CD4-positive, alpha-beta memory T cell (primary cell): ENCODE measurements around the gene RCL1. TPM values are rescaled to one million over a fixed set of nuclear protein-coding genes. Genes with fewer than 3 reads are reported as not detected.
A peak's percentile ranks its signal among the peaks of the same experiment; 100 is the strongest.

Source experiments
- CTCF ChIA-PET: fragments of 350-600 bp; sonication (Branson Sonifier 250); formaldehyde crosslinking; loops from one replicate; lab custom pipeline; 2021; ENCODE audit warnings: inconsistent platforms; ENCODE audit not compliant: partially characterized antibody; lab: Charles Lee
- POLR2A ChIA-PET: fragments of 350-600 bp; sonication (Branson Sonifier 250); formaldehyde crosslinking; loops from one replicate; lab custom pipeline; 2021; ENCODE audit not compliant: partially characterized antibody; lab: Charles Lee
- DNase-seq, 5 donors: peaks; one replicate each; pipeline versions ENCODE4 v3.0.0 to v3.0.0-alpha.2; 2020 to 2022; ENCODE audit warnings: mixed read lengths in 1 of 5
- H3K27ac ChIP-seq: one replicate; pipeline ENCODE4 v1.7.0; 2013; ENCODE audit warnings: low read depth, low read length
- H3K27me3 ChIP-seq: 2 replicates; pipeline ENCODE4 v1.7.0; 2013; ENCODE audit warnings: mild to moderate bottlenecking, low read length, moderate library complexity; ENCODE audit not compliant: insufficient read depth
- H3K36me3 ChIP-seq: 2 replicates; pipeline ENCODE4 v1.7.0; 2013; ENCODE audit warnings: mild to moderate bottlenecking, low read length, moderate library complexity; ENCODE audit not compliant: insufficient read depth
- H3K4me1 ChIP-seq: 2 replicates; pipeline ENCODE4 v1.7.0; 2013; ENCODE audit warnings: mild to moderate bottlenecking, low read length, moderate library complexity; ENCODE audit not compliant: insufficient read depth
- H3K4me3 ChIP-seq, 2 donors: one replicate each; pipeline ENCODE4 v1.7.0; 2013; ENCODE audit warnings: low read length in 2 of 2, mild to moderate bottlenecking in 1 of 2
- H3K9me3 ChIP-seq, 2 donors: one replicate each; pipeline ENCODE4 v1.7.0; 2013; ENCODE audit warnings: low read length in 2 of 2, control low read depth in 1 of 2; ENCODE audit not compliant: control insufficient read depth in 1 of 2
- H3K27ac Mint-ChIP-seq, 7 donors: one replicate each; pipeline ENCODE4 v1.8.0; 2020 to 2021; ENCODE audit warnings: mixed read lengths in 7 of 7, mild to moderate bottlenecking in 6 of 7, inconsistent platforms in 3 of 7, moderate library complexity in 3 of 7
- H3K27me3 Mint-ChIP-seq, 2 donors: one replicate each; pipeline ENCODE4 v1.8.0; 2020 to 2021; ENCODE audit warnings: mixed read lengths in 2 of 2
- H3K36me3 Mint-ChIP-seq, 2 donors: one replicate each; pipeline ENCODE4 v1.8.0; 2020 to 2021; ENCODE audit warnings: mixed read lengths in 2 of 2, inconsistent platforms in 1 of 2, mild to moderate bottlenecking in 1 of 2
- H3K4me1 Mint-ChIP-seq, 4 donors: one replicate each; pipeline ENCODE4 v1.8.0; 2020 to 2021; ENCODE audit warnings: mixed read lengths in 4 of 4, mild to moderate bottlenecking in 1 of 4
- H3K4me3 Mint-ChIP-seq, 8 donors: one replicate each; pipeline ENCODE4 v1.8.0; 2020 to 2021; ENCODE audit warnings: mixed read lengths in 8 of 8, mild to moderate bottlenecking in 7 of 8, moderate library complexity in 6 of 8, inconsistent platforms in 3 of 8
- H3K9me3 Mint-ChIP-seq, 8 donors: one replicate each; pipeline ENCODE4 v1.8.0; 2020 to 2021; ENCODE audit warnings: mixed read lengths in 8 of 8, mild to moderate bottlenecking in 5 of 8, inconsistent platforms in 3 of 8, moderate library complexity in 1 of 8
- intact Hi-C: fragments of 100-400 bp; cut with micrococcal nuclease; formaldehyde crosslinking; loops from one replicate; pipeline ENCODE4 v1.15.1; 2023
- microRNA-seq: library from miRNA; unstranded; fragments of <30 nt; microRNA quantifications from one replicate; pipeline ENCODE4 v1.2.0, GENCODE V29; 2021; ENCODE audit warnings: borderline replicate concordance, borderline number of aligned reads, borderline microRNAs expressed, mixed read lengths
- polyA plus RNA-seq, 2 donors: library from polyadenylated mRNA; unstranded; fragments of 300-500 nt; fragmentation: Illumina TruSeq; gene quantifications; one replicate each; pipeline ENCODE4 v1.2.3, GENCODE V29; 2021
- total RNA-seq, 2 experiments: library from RNA; stranded (reverse); gene quantifications; one replicate each; pipeline ENCODE4 v1.2.3, GENCODE V29; 2021

Gene RCL1
- total and polyA plus RNA-seq, 4 experiments from 2014 or later: 15.2 to 21.1 (median 16.7) TPM

GRCh38 chr9:4902135-4902475 lies 109.4 kb downstream of the RCL1 start:
- peaks cover 0 to 32% (median 28%) of the 10 kb centered on the region in 8 donors for H3K9me3 Mint-ChIP-seq
- DNase-seq: no peak
- CTCF ChIA-PET: interaction anchor here (1.9 kb wide), 1 partner anchor 22 kb away, joined by 3 read pairs; no protein-coding TSS in a partner anchor
- peaks cover 10 to 27% of the 10 kb centered on the region in 2 donors for H3K36me3 Mint-ChIP-seq
- H3K27ac Mint-ChIP-seq: peak overlapping the region in 1 of 7 donors; percentile 12
- Histone ChIP-seq H3K4me3 (peak overlapping the region in 1 of 2 donors; percentile 23), H3K27me3 (no peaks in the 10 kb centered on the region), H3K9me3 (no peaks in the 10 kb centered on the region), H3K27ac (no peak overlapping the region), H3K4me1 (peaks cover 7% of the 10 kb centered on the region), H3K36me3 (no peaks in the 10 kb centered on the region)
- H3K4me1 Mint-ChIP-seq: peaks cover 0 to 10% (median 9%) of the 10 kb centered on the region in 4 donors
- peak overlapping the region in 2 of 8 donors; percentile 24 to 44 for H3K4me3 Mint-ChIP-seq
- intact Hi-C loops: no loop called here
- no peaks in the 10 kb centered on the region for H3K27me3 Mint-ChIP-seq
- POLR2A ChIA-PET: interaction anchor here (0.7 to 1.8 kb wide), 4 partner anchors 38 to 110 kb away, joined by 3 to 6 read pairs (median 4); partner anchors contain the start of gene JAK2

- H3K36me3 Mint-ChIP-seq: peaks cover 4 to 10% of the 10 kb centered on the region in 2 donors
Measured at GRCh38 chr9:4904322-4905134, 111.8 kb downstream of the RCL1 start.

GRCh38 chr9:4905135-4905490 lies 112.4 kb downstream of the RCL1 start:
- no peaks in the 10 kb centered on the region for H3K9me3 ChIP-seq
- ChIA-PET POLR2A (no interaction called here), CTCF (no interaction called here)
- H3K27ac Mint-ChIP-seq: no peak overlapping the region
- H3K27ac ChIP-seq: no peak overlapping the region
- H3K36me3 Mint-ChIP-seq: peaks cover 2 to 7% of the 10 kb centered on the region in 2 donors
- H3K4me1 Mint-ChIP-seq: peaks cover 0 to 10% (median 9%) of the 10 kb centered on the region in 4 donors
- H3K4me3 Mint-ChIP-seq: no peak overlapping the region
- H3K27me3 Mint-ChIP-seq: no peaks in the 10 kb centered on the region
- peaks cover 7% of the 10 kb centered on the region for H3K4me1 ChIP-seq
- H3K9me3 Mint-ChIP-seq: peaks cover 0 to 11% (median 6%) of the 10 kb centered on the region in 8 donors
- intact Hi-C loops: no loop called here
- H3K4me3 ChIP-seq: no peak overlapping the region
- no peaks in the 10 kb centered on the region for H3K27me3 ChIP-seq
- no peak for DNase-seq
- H3K36me3 ChIP-seq: no peaks in the 10 kb centered on the region

More at GRCh38 chr9:4904322-4905134, 111.8 kb downstream of the RCL1 start:
- ChIA-PET CTCF (no interaction called here), POLR2A (no interaction called here)
- H3K9me3 Mint-ChIP-seq: peaks cover 0 to 16% (median 10%) of the 10 kb centered on the region in 8 donors
- intact Hi-C loops: no loop called here
- H3K9me3 ChIP-seq: no peaks in the 10 kb centered on the region
- DNase-seq: no peak
- H3K4me1 Mint-ChIP-seq: peaks cover 0 to 10% (median 9%) of the 10 kb centered on the region in 4 donors
- H3K4me3 Mint-ChIP-seq: no peak overlapping the region
- no peak overlapping the region for H3K4me3 ChIP-seq
- no peaks in the 10 kb centered on the region for H3K27me3 ChIP-seq
- no peak overlapping the region for H3K27ac ChIP-seq
- peaks cover 7% of the 10 kb centered on the region for H3K4me1 ChIP-seq
- H3K27me3 Mint-ChIP-seq: no peaks in the 10 kb centered on the region
- no peaks in the 10 kb centered on the region for H3K36me3 ChIP-seq
- no peak overlapping the region for H3K27ac Mint-ChIP-seq

Small RNA genes within 50 kb of the gene (microRNA-seq; reads per million reads assigned to microRNA genes)
- 78.8 reads per million, percentile 65 among the genes with 10 or more reads in this experiment for gene MIR101-2

Other genes with a start within 250 kb of the RCL1 start
- gene PLPP6, start 130.7 kb upstream of the RCL1 start, total RNA-seq: 10 to 100 TPM; 23.3 to 23.8 TPM
- gene PLPP6, start 130.7 kb upstream of the RCL1 start, polyA plus RNA-seq: 1 to 10 TPM; 3.2 to 6.6 TPM
- 1 to 10 TPM; 1.9 to 3.4 TPM for gene SPATA6L, start 126.5 kb upstream of the RCL1 start, total RNA-seq
- gene SPATA6L, start 126.5 kb upstream of the RCL1 start, polyA plus RNA-seq: not detected
- 10 to 100 TPM; 27.2 to 27.8 TPM for gene CDC37L1, start 113.4 kb upstream of the RCL1 start, total RNA-seq
- gene CDC37L1, start 113.4 kb upstream of the RCL1 start, polyA plus RNA-seq: 10 to 100 TPM; 15.8 to 17.8 TPM
- 10 to 100 TPM; 23.1 to 25.2 TPM for gene AK3, start 51.7 kb upstream of the RCL1 start, total RNA-seq
- gene AK3, start 51.7 kb upstream of the RCL1 start, polyA plus RNA-seq: 10 to 100 TPM; 28.3 to 47.9 TPM
- gene JAK2, start 192.3 kb downstream of the RCL1 start, total RNA-seq: 10 to 100 TPM; 17.0 to 19.9 TPM
- gene JAK2, start 192.3 kb downstream of the RCL1 start, polyA plus RNA-seq: 1 to 10 TPM; 4.6 to 8.0 TPM